ENCODE measurements around the gene DYNLT4.
"Not testable (repeated sequence)": the region's sequence is repeated elsewhere in the genome, so short reads cannot be mapped to it uniquely, and the experiment has no call there.

Gene DYNLT4

GRCh38 chr1:44777547-44777946, 29.6 kb downstream of the DYNLT4 start:
- DNase-seq (ENCODE audit: low read depth) = no peak
- peak overlapping the region; percentile 80 for H3K4me3 ChIP-seq (ENCODE audit: low read depth, low read length)

GRCh38 chr1:44776730-44777068, 30.5 kb downstream of the DYNLT4 start:
- peak overlapping the region; percentile 80 for H3K4me3 ChIP-seq (ENCODE audit: low read depth, low read length)
- no peak for DNase-seq (ENCODE audit: low read depth)

DNA sequence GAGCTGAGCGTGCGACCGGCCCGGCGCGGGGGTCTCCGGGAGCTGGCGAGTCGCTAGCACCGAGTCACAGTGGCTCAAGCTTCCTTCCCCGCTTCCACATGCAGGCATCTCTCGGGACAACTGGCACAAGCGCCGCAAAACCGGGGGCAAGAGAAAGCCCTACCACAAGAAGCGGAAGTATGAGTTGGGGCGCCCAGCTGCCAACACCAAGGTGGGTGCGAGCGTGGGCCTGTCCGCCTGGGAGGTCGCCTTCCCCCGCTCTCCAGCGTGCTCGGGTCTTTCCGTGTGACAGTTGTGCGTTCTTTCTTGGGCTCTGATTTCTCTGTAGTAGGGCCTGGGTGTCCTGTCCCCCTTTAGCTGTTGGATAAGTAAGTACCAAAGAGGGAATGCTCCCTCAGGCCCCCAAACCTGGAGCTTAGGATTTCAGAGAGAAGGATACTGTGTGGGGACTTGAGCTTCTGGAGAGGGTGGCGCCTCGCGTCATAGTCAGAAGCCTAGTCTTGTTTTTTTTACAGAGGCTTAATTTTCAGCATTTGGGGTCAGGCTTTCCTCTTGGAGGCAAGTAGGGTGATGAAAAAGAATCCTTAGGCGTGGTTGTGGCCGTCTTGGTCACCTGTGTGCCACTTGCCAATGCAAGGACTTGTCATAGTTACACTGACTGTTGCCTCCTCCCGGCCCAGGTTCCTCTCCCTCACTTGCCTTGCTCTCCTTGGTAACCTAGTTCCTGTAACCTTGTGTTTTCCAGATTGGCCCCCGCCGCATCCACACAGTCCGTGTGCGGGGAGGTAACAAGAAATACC, 31.0 kb downstream of the DYNLT4 start:
- peak overlapping the region; percentile 80 for H3K4me3 ChIP-seq (ENCODE audit: low read depth, low read length)
- no peak for DNase-seq (ENCODE audit: low read depth)

GRCh38 chr1:44775078-44775929, 31.8 kb downstream of the DYNLT4 start, which contains the start of gene RPS8:
Gene RPS8, plus strand, starts transcription at chr1:44775540. Its CDS starts 57 bp downstream, at chr1:44775597.
- peak; percentile 73 for DNase-seq (ENCODE audit: low read depth)
- H3K4me3 ChIP-seq (ENCODE audit: low read depth, low read length) = peak within 1 kb of the TSS; percentile 80

DNA sequence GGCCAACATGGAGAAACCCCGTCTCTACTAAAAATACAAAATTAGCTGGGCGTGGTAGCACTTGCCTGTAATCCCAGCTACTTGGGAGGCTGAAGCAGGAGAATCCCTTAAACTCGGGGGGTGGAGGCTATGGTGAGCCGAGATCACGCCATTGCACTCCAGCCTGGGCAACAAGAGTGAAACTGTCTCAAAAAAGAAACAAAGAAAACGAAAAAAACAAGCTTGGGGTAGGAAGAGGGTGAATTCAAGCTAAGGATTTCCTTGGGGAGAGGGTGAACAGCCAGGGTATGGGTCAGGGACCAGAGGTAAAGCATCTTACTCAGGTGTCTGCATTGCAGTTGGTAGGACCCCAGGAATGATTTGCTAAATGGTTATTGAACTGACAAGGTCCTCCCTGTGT, 40.7 kb downstream of the DYNLT4 start:
- DNase-seq (ENCODE audit: low read depth) = not testable (repeated sequence)

GRCh38 chr1:44760876-44761275, 46.3 kb downstream of the DYNLT4 start:
- H3K4me3 ChIP-seq (ENCODE audit: low read depth, low read length) = no peak overlapping the region
- DNase-seq (ENCODE audit: low read depth) = no peak

More for the DNA sequence above, 40.7 kb downstream of the DYNLT4 start:
- not testable (repeated sequence) for H3K4me3 ChIP-seq (ENCODE audit: low read depth, low read length)

DNA sequence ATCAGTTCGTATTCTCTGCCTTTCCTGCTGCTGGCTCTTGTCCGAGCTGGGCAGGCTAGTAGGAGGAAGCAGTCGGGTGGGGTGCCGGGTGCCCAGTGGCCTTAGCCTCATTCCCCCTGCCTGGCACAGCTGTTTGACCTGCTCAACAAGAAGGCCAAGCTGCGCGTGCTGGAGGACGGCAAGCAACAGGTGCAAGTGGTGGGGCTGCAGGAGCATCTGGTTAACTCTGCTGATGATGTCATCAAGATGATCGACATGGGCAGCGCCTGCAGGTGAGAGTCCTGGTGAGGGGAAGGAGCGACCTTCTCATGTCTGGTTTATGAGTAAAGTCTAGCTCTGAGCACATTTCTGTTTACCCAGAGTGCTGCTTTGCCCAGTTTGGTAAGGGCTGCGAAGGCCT, 48.1 kb downstream of the DYNLT4 start:
- no peak overlapping the region for H3K4me3 ChIP-seq (ENCODE audit: low read depth, low read length)
- no peak for DNase-seq (ENCODE audit: low read depth)

GRCh38 chr1:44757420-44757819, 49.7 kb downstream of the DYNLT4 start:
- no peak overlapping the region for H3K4me3 ChIP-seq (ENCODE audit: low read depth, low read length)
- DNase-seq (ENCODE audit: low read depth) = no peak

Measured in skeletal muscle cell (primary cell).